Uterus (tissue), 4 donors: Measurements from ENCODE around the gene PSAP. TPM values are rescaled to one million over a fixed set of nuclear protein-coding genes. Genes with fewer than 3 reads are reported as not detected.

ENCODE experiments used
- DNase-seq, 2 donors: peaks; one replicate each; pipeline ENCODE4 v3.0.0-alpha.2; 2019 to 2020
- H3K27ac ChIP-seq, 2 donors: fragments of 200-600 bp; sonication (generic); 1 replicate in 1 of 2; 2 replicates in 1 of 2; pipeline ENCODE4 v1.5.1; 2016 to 2018
- H3K27me3 ChIP-seq, 2 donors: fragments of 200-600 bp; sonication (generic); one replicate each; pipeline ENCODE4 v1.5.1; 2018 to 2019; ENCODE audit warnings: control low read depth in 1 of 2
- H3K36me3 ChIP-seq, 2 donors: fragments of 200-600 bp; sonication (generic); one replicate each; pipeline ENCODE4 v1.5.1; 2019; ENCODE audit warnings: control low read depth in 1 of 2
- H3K4me1 ChIP-seq, 2 donors: fragments of 200-600 bp; sonication (generic); one replicate each; pipeline ENCODE4 v1.5.1; 2018 to 2019; ENCODE audit warnings: control low read depth in 1 of 2
- H3K4me3 ChIP-seq, 2 donors: fragments of 200-600 bp; sonication (generic); 1 replicate in 1 of 2; 2 replicates in 1 of 2; pipeline ENCODE4 v1.5.1; 2018 to 2019; ENCODE audit warnings: mild to moderate bottlenecking in 1 of 2
- H3K9me3 ChIP-seq, 2 donors: fragments of 200-600 bp; sonication (generic); one replicate each; pipeline ENCODE4 v1.5.1; 2019; ENCODE audit warnings: control low read depth in 1 of 2
- CTCF ChIP-seq, 4 experiments: fragments of 200-600 bp in 2 of 4; fragments of 450-650 bp in 2 of 4; sonication (generic) in 2 of 4; IDR thresholded peaks; one replicate each; pipeline ENCODE4 v1.5.1; 2016 to 2019; ENCODE audit warnings: antibody characterized with exemption in 4 of 4, mild to moderate bottlenecking in 2 of 4, moderate library complexity in 1 of 4
- POLR2A ChIP-seq, 2 donors: fragments of 450-650 bp; IDR thresholded peaks; one replicate each; pipeline ENCODE4 v1.6.1; 2016; ENCODE audit warnings: antibody characterized with exemption in 2 of 2, mild to moderate bottlenecking in 1 of 2, moderate library complexity in 1 of 2
- intact Hi-C: fragments of 100-400 bp; cut with DNase I; formaldehyde crosslinking; loops from one replicate; pipeline ENCODE4 v1.15.1; 2023; ENCODE audit warnings: low total_unique reads
- total RNA-seq, 4 donors: library from RNA; depleted of rRNA in 3 of 4; stranded (reverse); fragments of >200 nt in 3 of 4; gene quantifications; one replicate each; pipeline versions ENCODE4 v1.1.0 to v1.2.4, GENCODE V29; 2014 to 2023
- donor health status: DM: yes; HTN: yes; CAD: no.

PSAP gene
- total RNA-seq, 4 donors from 2014 or later = 603 to 903 (median 759) TPM

- Histone ChIP-seq H3K9me3 (no peaks in the 10 kb centered on the region), H3K36me3 (no peaks in the 10 kb centered on the region), H3K4me1 (peaks cover 8 to 20% of the 10 kb centered on the region in 2 donors), H3K4me3 (peak within 1 kb of the TSS; percentile 66 to 81), H3K27me3 (no peaks in the 10 kb centered on the region), H3K27ac (peak within 1 kb of the TSS; percentile 94 to 97)
- TF ChIP-seq POLR2A (IDR thresholded peaks at IDR 0.05) (peak; percentile 95 to 96), CTCF (IDR thresholded peaks at IDR 0.05) (peak; percentile 64 to 97 (median 95))
- intact Hi-C loops = loop anchor here (5.0 kb wide), 1 partner anchor 66 kb away; no protein-coding TSS in a partner anchor
- peak; percentile 89 to 95 for DNase-seq
These were observed 77.7 kb downstream of the PSAP start, which contains the start of gene VSIR for GRCh38 chr10:71773221-71773971. Gene VSIR, minus strand, starts transcription at chr10:71773520. Its CDS starts 81 bp downstream, at chr10:71773439.

GRCh38 chr10:71772832-71773220 lies 78.2 kb downstream of the PSAP start:
- intact Hi-C loops = loop anchor here (5.0 kb wide), 1 partner anchor 66 kb away; no protein-coding TSS in a partner anchor
- H3K27me3 ChIP-seq = no peaks in the 10 kb centered on the region
- TF ChIP-seq POLR2A (IDR thresholded peaks at IDR 0.05) (no peak), CTCF (IDR thresholded peaks at IDR 0.05) (no peak)
- peak in 1 of 2 donors; percentile 54 for DNase-seq
- peak overlapping the region; percentile 94 to 97 for H3K27ac ChIP-seq
- no peaks in the 10 kb centered on the region for H3K36me3 ChIP-seq
- H3K4me1 ChIP-seq = peaks cover 14 to 26% of the 10 kb centered on the region in 2 donors
- peak overlapping the region; percentile 66 to 81 for H3K4me3 ChIP-seq
- H3K9me3 ChIP-seq = no peaks in the 10 kb centered on the region

GRCh38 chr10:71771821-71772617 lies 79.0 kb downstream of the PSAP start:
- H3K27ac ChIP-seq = peak overlapping the region; percentile 94 to 97
- peaks cover 21 to 34% of the 10 kb centered on the region in 2 donors for H3K4me1 ChIP-seq
- H3K27me3 ChIP-seq = no peaks in the 10 kb centered on the region
- H3K9me3 ChIP-seq = no peaks in the 10 kb centered on the region
- H3K4me3 ChIP-seq = peak overlapping the region; percentile 66 to 81
- DNase-seq = peak; percentile 84 to 92
- no peaks in the 10 kb centered on the region for H3K36me3 ChIP-seq
- TF ChIP-seq CTCF (IDR thresholded peaks at IDR 0.05) (no peak), POLR2A (IDR thresholded peaks at IDR 0.05) (peak; percentile 61 to 64)
- intact Hi-C loops = loop anchor here (5.0 kb wide), 1 partner anchor 65 kb away; no protein-coding TSS in a partner anchor

- no peak for TF ChIP-seq POLR2A (IDR thresholded peaks at IDR 0.05)
- TF ChIP-seq CTCF (IDR thresholded peaks at IDR 0.05) = no peak
- Histone ChIP-seq H3K4me1 (peaks cover 28 to 42% of the 10 kb centered on the region in 2 donors), H3K27me3 (no peaks in the 10 kb centered on the region), H3K9me3 (no peaks in the 10 kb centered on the region), H3K27ac (peak overlapping the region; percentile 94 to 97), H3K4me3 (peak overlapping the region in 1 of 2 donors; percentile 66), H3K36me3 (no peaks in the 10 kb centered on the region)
- no peak for DNase-seq
- intact Hi-C loops = loop anchor here (5.0 kb wide), 1 partner anchor 64 kb away; no protein-coding TSS in a partner anchor
These were observed 79.8 kb downstream of the PSAP start for GRCh38 chr10:71771204-71771603.
